B cell (primary cell): ENCODE measurements around the gene ABHD17C. TPM values are rescaled to one million over a fixed set of nuclear protein-coding genes. Genes with fewer than 3 reads are reported as not detected.

Experiments used
- ATAC-seq: fragments of 200-7000 bp; cut with Tn5 transposase; one replicate; pipeline ENCODE4 v1.10.0; 2021; ENCODE audit warnings: low read depth, mild to moderate bottlenecking, moderate number of reproducible peaks, moderate library complexity
- CTCF ChIA-PET: fragments of 350-600 bp; sonication (Branson Sonifier 250); formaldehyde crosslinking; loops from one replicate; lab custom pipeline; 2021; ENCODE audit warnings: antibody characterized with exemption, inconsistent platforms; lab: Charles Lee
- POLR2A ChIA-PET: fragments of 350-600 bp; sonication (Branson Sonifier 250); formaldehyde crosslinking; loops from one replicate; lab custom pipeline; 2021; ENCODE audit warnings: antibody characterized with exemption; lab: Charles Lee
- DNase-seq: peaks from one replicate; pipeline ENCODE4 v3.0.0; 2013
- H2AFZ ChIP-seq: 2 replicates; pipeline ENCODE4 v1.6.1; 2012; ENCODE audit warnings: mild to moderate bottlenecking, low read depth, low read length; ENCODE audit not compliant: insufficient read depth, poor library complexity, severe bottlenecking
- H3K27ac ChIP-seq, 2 donors: 1 replicate in 1 of 2; 2 replicates in 1 of 2; pipeline ENCODE4 v1.5.1; 2012 to 2013; ENCODE audit warnings: low read length in 2 of 2, mild to moderate bottlenecking in 2 of 2, moderate library complexity in 1 of 2
- H3K27me3 ChIP-seq, 4 experiments: fragments of 200-600 bp in 1 of 4; sonication (generic) in 1 of 4; replicated peaks in 1 of 4; 1 replicate in 2 of 4; 2 replicates in 2 of 4; pipeline versions ENCODE4 v1.6.1 to v1.7.0; 2013 to 2016; ENCODE audit warnings: low read length in 3 of 4, mild to moderate bottlenecking in 2 of 4, mixed read lengths in 1 of 4, moderate library complexity in 1 of 4; ENCODE audit not compliant: insufficient read depth in 4 of 4, control insufficient read depth in 3 of 4; ENCODE audit errors: control extremely low read depth in 1 of 4
- H3K36me3 ChIP-seq, 2 experiments: replicated peaks in 1 of 2; 1 replicate in 1 of 2; 2 replicates in 1 of 2; pipeline versions ENCODE4 v1.6.1 to v1.7.1; 2013; ENCODE audit warnings: low read length in 1 of 2; ENCODE audit not compliant: insufficient read depth in 2 of 2, control insufficient read depth in 1 of 2; ENCODE audit errors: control extremely low read depth in 1 of 2, extremely low read depth in 1 of 2
- H3K4me1 ChIP-seq, 2 donors: fragments of 200-600 bp in 1 of 2; sonication (generic) in 1 of 2; 1 replicate in 1 of 2; 2 replicates in 1 of 2; pipeline versions ENCODE4 v1.5.1 to v1.6.1; 2013 to 2017; ENCODE audit warnings: low read length in 2 of 2; ENCODE audit not compliant: control insufficient read depth in 2 of 2, insufficient read depth in 2 of 2
- H3K4me2 ChIP-seq: replicated peaks from 2 replicates; pipeline ENCODE3; 2012; ENCODE audit warnings: mild to moderate bottlenecking, low read depth, low read length; ENCODE audit not compliant: poor library complexity, severe bottlenecking
- H3K4me3 ChIP-seq, 5 experiments: fragments of 200-600 bp in 1 of 5; sonication (generic) in 1 of 5; 1 replicate in 3 of 5; 2 replicates in 2 of 5; pipeline versions ENCODE4 v1.5.1 to v1.7.0; 2011 to 2016; ENCODE audit warnings: low read length in 4 of 5, mild to moderate bottlenecking in 4 of 5, low read depth in 2 of 5, control low read depth in 1 of 5, moderate library complexity in 1 of 5; ENCODE audit not compliant: insufficient read depth in 1 of 5; ENCODE audit errors: control extremely low read depth in 1 of 5, extremely low read depth in 1 of 5
- H3K79me2 ChIP-seq: fragments of 200-600 bp; sonication (generic); one replicate; pipeline ENCODE4 v1.6.0; 2016; ENCODE audit warnings: low read length; ENCODE audit not compliant: control insufficient read depth, insufficient read depth
- H3K9ac ChIP-seq: fragments of 200-600 bp; sonication (generic); 2 replicates; pipeline ENCODE4 v1.6.1; 2017; ENCODE audit warnings: mild to moderate bottlenecking, low read length, moderate library complexity
- H3K9me3 ChIP-seq, 3 donors: one replicate each; pipeline versions ENCODE4 v1.6.1 to v1.7.1; 2013; ENCODE audit warnings: low read length in 2 of 3; ENCODE audit not compliant: control insufficient read depth in 2 of 3, insufficient read depth in 1 of 3; ENCODE audit errors: control extremely low read depth in 1 of 3
- H4K20me1 ChIP-seq: 2 replicates; pipeline ENCODE4 v1.6.0; 2012; ENCODE audit warnings: mild to moderate bottlenecking, low read length; ENCODE audit not compliant: insufficient read depth, control insufficient read depth, poor library complexity, severe bottlenecking
- H3K27ac Mint-ChIP-seq: one replicate; pipeline ENCODE4 v1.8.0; 2021; ENCODE audit warnings: mixed read lengths
- H3K27me3 Mint-ChIP-seq: one replicate; pipeline ENCODE4 v1.8.0; 2021; ENCODE audit warnings: mixed read lengths
- H3K4me1 Mint-ChIP-seq: one replicate; pipeline ENCODE4 v1.8.0; 2021; ENCODE audit warnings: mixed read lengths
- H3K4me3 Mint-ChIP-seq: one replicate; pipeline ENCODE4 v1.8.0; 2021; ENCODE audit warnings: mixed read lengths
- H3K9me3 Mint-ChIP-seq: one replicate; pipeline ENCODE4 v1.8.0; 2022; ENCODE audit warnings: mixed read lengths; ENCODE audit not compliant: insufficient read depth
- EZH2 ChIP-seq: IDR thresholded peaks from 2 replicates; pipeline ENCODE4 v1.6.1; 2012; ENCODE audit warnings: borderline replicate concordance, low read depth, mild to moderate bottlenecking, moderate library complexity, low read length; ENCODE audit not compliant: insufficient read depth, poor library complexity, severe bottlenecking
- WGBS: methylation state at CpG from one replicate; pipeline ENCODE4 v1.1.5; 2013; ENCODE audit warnings: missing lambda C conversion rate; ENCODE audit not compliant: insufficient coverage; 5-methylcytosine and 5-hydroxymethylcytosine counted together
- intact Hi-C: fragments of 100-400 bp; cut with micrococcal nuclease; formaldehyde crosslinking; loops from one replicate; pipeline ENCODE4 v1.10.0; 2022
- polyA plus RNA-seq: library from polyadenylated mRNA; depleted of rRNA; stranded (reverse); fragments of >200 nt; gene quantifications from 2 replicates; pipeline ENCODE4 v1.2.3, GENCODE V29; 2012
- total RNA-seq, 2 donors: library from RNA; stranded (reverse); fragments of 120-200 nt in 1 of 2; gene quantifications; 1 replicate in 1 of 2; 2 replicates in 1 of 2; pipeline versions ENCODE4 v1.2.3 to v1.2.4, GENCODE V29; 2013 to 2022
- TF ChIP-seq, protein P1 (sequence below): fragments of 200-600 bp; IDR thresholded peaks from one replicate; pipeline ENCODE4 v1.8.0; 2022; ENCODE audit warnings: antibody characterized with exemption, mild to moderate bottlenecking

Gene ABHD17C
- total and polyA plus RNA-seq, 2 donors (not counting 1 experiment from before 2014, with no cell fraction given), result 0.78 to 1.9 TPM

DNA sequence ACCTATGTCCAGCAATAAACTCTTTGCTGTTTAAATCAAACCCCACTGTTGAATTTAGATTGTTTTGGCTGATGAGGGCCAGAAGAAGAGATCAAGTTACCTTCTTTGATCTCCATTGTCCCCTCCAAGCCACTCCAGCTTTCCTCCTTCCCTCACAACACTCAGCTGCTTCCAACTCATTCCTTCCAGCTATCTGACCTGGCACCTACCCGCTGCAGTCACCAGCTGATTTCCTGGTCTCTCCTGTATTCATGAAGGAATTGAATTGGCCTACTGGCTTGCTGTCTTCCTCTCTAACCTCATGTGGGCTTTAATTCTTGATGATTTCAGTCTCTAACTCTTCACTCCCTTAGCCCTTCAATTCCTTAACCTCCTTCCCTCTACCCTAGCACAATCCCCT lies 40.8 kb upstream of the ABHD17C start:
- Histone ChIP-seq H3K27ac (no peak overlapping the region), H3K36me3 (no peaks in the 10 kb centered on the region), H3K79me2 (no peaks in the 10 kb centered on the region), H3K27me3 (peaks cover 0 to 3% (median 0%) of the 10 kb centered on the region in 4 experiments), H4K20me1 (no peaks in the 10 kb centered on the region), H3K4me3 (no peak overlapping the region), H2AFZ (no peak overlapping the region), H3K9me3 (peaks cover 0 to 11% (median 9%) of the 10 kb centered on the region in 3 donors), H3K4me1 (no peaks in the 10 kb centered on the region), H3K4me2 (no peak overlapping the region), H3K9ac (no peak overlapping the region)
- no peak for ATAC-seq
- H3K4me1 Mint-ChIP-seq, result no peaks in the 10 kb centered on the region
- no peak overlapping the region for H3K4me3 Mint-ChIP-seq
- no peak overlapping the region for H3K27ac Mint-ChIP-seq
- ChIA-PET POLR2A (no interaction called here), CTCF (no interaction called here)
- H3K9me3 Mint-ChIP-seq, result peaks cover 9% of the 10 kb centered on the region
- DNase-seq, result no peak
- TF ChIP-seq, protein P1, sequence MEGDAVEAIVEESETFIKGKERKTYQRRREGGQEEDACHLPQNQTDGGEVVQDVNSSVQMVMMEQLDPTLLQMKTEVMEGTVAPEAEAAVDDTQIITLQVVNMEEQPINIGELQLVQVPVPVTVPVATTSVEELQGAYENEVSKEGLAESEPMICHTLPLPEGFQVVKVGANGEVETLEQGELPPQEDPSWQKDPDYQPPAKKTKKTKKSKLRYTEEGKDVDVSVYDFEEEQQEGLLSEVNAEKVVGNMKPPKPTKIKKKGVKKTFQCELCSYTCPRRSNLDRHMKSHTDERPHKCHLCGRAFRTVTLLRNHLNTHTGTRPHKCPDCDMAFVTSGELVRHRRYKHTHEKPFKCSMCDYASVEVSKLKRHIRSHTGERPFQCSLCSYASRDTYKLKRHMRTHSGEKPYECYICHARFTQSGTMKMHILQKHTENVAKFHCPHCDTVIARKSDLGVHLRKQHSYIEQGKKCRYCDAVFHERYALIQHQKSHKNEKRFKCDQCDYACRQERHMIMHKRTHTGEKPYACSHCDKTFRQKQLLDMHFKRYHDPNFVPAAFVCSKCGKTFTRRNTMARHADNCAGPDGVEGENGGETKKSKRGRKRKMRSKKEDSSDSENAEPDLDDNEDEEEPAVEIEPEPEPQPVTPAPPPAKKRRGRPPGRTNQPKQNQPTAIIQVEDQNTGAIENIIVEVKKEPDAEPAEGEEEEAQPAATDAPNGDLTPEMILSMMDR, result no peak
- H3K27me3 Mint-ChIP-seq, result peaks cover 4% of the 10 kb centered on the region
- intact Hi-C loops, result no loop called here
- no CpG with 5 or more reads among the region's 1 CpG for WGBS

DNA sequence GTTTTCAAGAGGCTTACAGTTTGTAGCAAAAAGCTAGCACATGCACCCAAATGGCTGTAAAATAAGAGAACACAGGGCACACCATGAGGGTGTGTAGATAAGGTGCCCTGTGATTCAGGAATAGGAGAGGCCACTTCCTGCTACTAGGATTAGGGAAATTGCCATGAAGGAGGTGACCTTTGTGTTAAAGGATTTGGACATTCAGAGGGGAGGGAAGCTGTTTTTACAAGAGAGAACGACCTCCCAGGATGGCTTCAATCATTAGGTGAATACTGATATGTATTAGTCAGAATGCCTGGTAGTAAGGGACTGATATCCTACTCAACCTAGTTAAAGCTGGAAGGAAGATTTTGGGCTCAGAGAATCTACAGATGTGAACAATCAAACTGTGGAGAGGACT lies 35.7 kb upstream of the ABHD17C start:
- Histone ChIP-seq H3K27me3 (no peaks in the 10 kb centered on the region), H3K36me3 (no peaks in the 10 kb centered on the region), H2AFZ (no peak overlapping the region), H3K79me2 (no peaks in the 10 kb centered on the region), H4K20me1 (no peaks in the 10 kb centered on the region), H3K4me3 (no peak overlapping the region), H3K4me1 (no peaks in the 10 kb centered on the region), H3K9ac (no peak overlapping the region), H3K4me2 (no peak overlapping the region), H3K27ac (no peak overlapping the region), H3K9me3 (peaks cover 0 to 6% (median 0%) of the 10 kb centered on the region in 3 donors)
- TF ChIP-seq, protein P1, result no peak
- no peak for TF ChIP-seq EZH2
- DNase-seq (no peak), ATAC-seq (no peak)
- no peaks in the 10 kb centered on the region for H3K4me1 Mint-ChIP-seq
- peaks cover 17% of the 10 kb centered on the region for H3K27me3 Mint-ChIP-seq
- CTCF ChIA-PET, result no interaction called here
- no peak overlapping the region for H3K27ac Mint-ChIP-seq
- WGBS, result no CpG with 5 or more reads among the region's 1 CpG
- POLR2A ChIA-PET, result no interaction called here
- H3K9me3 Mint-ChIP-seq, result peaks cover 3% of the 10 kb centered on the region
- intact Hi-C loops, result no loop called here
- no peak overlapping the region for H3K4me3 Mint-ChIP-seq
